AG04450 (cell line): Measurements from ENCODE around the gene BMS1. TPM values are rescaled to one million over a fixed set of nuclear protein-coding genes. Genes with fewer than 3 reads are reported as not detected.

ENCODE experiments used
- CTCF ChIA-PET: fragments of 300-600, 350-600 bp; formaldehyde crosslinking; extraction: SDS; loops from one replicate; lab custom pipeline; 2022; ENCODE audit warnings: antibody characterized with exemption, inconsistent platforms; lab: Charles Lee
- POLR2A ChIA-PET: fragments of 350-600 bp; formaldehyde crosslinking; extraction: SDS; loops from one replicate; lab custom pipeline; 2021; ENCODE audit warnings: antibody characterized with exemption, inconsistent platforms; lab: Yijun Ruan, JAX
- DNase-seq: peaks from one replicate; pipeline ENCODE4 v3.0.0-alpha.2; 2011; ENCODE audit warnings: low read depth, low spot score
- H3K27ac ChIP-seq: one replicate; pipeline ENCODE4 v1.5.1; 2012; ENCODE audit warnings: low read depth, low read length, control low read depth
- H3K27me3 ChIP-seq: one replicate; pipeline ENCODE4 v1.6.0; 2012; ENCODE audit warnings: low read length; ENCODE audit not compliant: control insufficient read depth, insufficient read depth
- H3K4me3 ChIP-seq: 2 replicates; pipeline ENCODE4 v1.5.1; 2011; ENCODE audit warnings: mild to moderate bottlenecking, low read depth, low read length, control low read depth
- H3K9me3 ChIP-seq: 2 replicates; pipeline ENCODE4 v1.5.1; 2012; ENCODE audit warnings: low read length; ENCODE audit not compliant: control insufficient read depth, insufficient read depth
- polyA plus RNA-seq: library from polyadenylated mRNA; depleted of rRNA; stranded (reverse); fragments of >200 nt; gene quantifications from 2 replicates; pipeline ENCODE4 v1.2.3, GENCODE V29; 2011
- TF ChIP-seq, protein P1 (sequence below): IDR thresholded peaks from 2 replicates; pipeline ENCODE4 v1.5.1; 2011; ENCODE audit warnings: low read depth, low read length, control low read depth, inconsistent platforms

Gene BMS1
- polyA plus RNA-seq, 1 experiment, result 7.4 TPM

DNA sequence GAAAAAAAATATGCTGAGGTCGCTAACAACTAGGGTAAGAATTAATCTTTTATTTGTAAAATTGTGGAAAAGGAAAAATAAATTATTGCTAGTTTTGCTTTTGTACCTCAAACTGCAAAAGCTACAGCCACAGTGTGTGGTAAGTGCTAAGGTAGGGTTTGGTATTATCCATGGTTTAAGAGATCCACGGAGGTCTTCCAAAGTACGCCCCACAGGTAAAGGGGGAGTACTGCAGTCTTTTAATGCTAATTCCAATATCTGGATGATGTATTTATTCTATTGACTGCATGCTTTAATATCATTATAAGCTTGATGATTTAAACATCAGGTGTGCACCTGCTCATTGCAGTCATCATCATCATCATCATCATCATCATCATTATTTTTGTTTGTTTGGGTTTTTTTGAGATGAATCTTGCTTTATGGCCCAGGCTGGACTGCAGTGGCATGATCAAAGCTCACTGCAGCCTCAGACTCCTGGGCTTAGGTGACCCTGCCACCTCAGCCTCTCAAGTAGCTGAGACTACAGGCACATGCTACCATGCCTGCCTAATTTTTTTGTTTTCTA is 38.4 kb upstream of the BMS1 start:
- H3K9me3 ChIP-seq, result no peaks in the 10 kb centered on the region; the same call in 1 of the 2 replicates
- no peak for DNase-seq
- ChIA-PET POLR2A (no interaction called here), CTCF (no interaction called here)
- TF ChIP-seq, protein P1, sequence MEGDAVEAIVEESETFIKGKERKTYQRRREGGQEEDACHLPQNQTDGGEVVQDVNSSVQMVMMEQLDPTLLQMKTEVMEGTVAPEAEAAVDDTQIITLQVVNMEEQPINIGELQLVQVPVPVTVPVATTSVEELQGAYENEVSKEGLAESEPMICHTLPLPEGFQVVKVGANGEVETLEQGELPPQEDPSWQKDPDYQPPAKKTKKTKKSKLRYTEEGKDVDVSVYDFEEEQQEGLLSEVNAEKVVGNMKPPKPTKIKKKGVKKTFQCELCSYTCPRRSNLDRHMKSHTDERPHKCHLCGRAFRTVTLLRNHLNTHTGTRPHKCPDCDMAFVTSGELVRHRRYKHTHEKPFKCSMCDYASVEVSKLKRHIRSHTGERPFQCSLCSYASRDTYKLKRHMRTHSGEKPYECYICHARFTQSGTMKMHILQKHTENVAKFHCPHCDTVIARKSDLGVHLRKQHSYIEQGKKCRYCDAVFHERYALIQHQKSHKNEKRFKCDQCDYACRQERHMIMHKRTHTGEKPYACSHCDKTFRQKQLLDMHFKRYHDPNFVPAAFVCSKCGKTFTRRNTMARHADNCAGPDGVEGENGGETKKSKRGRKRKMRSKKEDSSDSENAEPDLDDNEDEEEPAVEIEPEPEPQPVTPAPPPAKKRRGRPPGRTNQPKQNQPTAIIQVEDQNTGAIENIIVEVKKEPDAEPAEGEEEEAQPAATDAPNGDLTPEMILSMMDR, result no peak
- H3K27me3 ChIP-seq, result no peaks in the 10 kb centered on the region
- H3K27ac ChIP-seq, result no peak overlapping the region
- no peak overlapping the region for H3K4me3 ChIP-seq

DNA sequence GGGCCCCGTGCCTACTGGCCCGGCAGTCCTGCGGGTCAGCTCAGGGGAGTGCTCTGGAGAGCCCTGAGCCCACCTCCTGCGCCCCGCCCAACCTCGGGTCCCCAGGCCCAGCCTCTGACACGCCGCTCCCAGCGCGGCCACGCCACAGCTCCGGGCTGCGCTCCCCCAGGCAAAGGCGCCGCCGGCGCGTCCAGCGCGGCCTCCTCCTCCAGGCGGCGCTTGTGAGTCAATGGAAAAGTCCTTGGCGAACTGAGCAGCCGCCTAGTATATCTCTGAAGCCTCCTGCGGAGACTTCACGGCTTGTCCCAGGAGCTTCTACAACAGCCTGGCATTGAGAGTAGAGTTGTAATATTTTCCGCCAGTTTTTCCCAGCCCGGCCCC is 29.5 kb upstream of the BMS1 start:
- H3K27me3 ChIP-seq, result peaks cover 37% of the 10 kb centered on the region
- TF ChIP-seq, protein P1, result peak; percentile 82
- H3K9me3 ChIP-seq, result peaks cover 12% of the 10 kb centered on the region; the same call in 1 of the 2 replicates
- peak; percentile 16 for DNase-seq
- H3K4me3 ChIP-seq, result peak overlapping the region; percentile 37
- CTCF ChIA-PET, result interaction anchor here (0.5 to 2.4 kb wide), 9 partner anchors 9 to 352 kb away, joined by 3 to 15 read pairs (median 4); partner anchors contain the start of gene BMS1
- POLR2A ChIA-PET, result interaction anchor here (0.6 to 1.9 kb wide), 2 partner anchors 30 to 47 kb away, joined by 3 to 10 read pairs; partner anchors contain the start of gene BMS1
- no peak overlapping the region for H3K27ac ChIP-seq

DNA sequence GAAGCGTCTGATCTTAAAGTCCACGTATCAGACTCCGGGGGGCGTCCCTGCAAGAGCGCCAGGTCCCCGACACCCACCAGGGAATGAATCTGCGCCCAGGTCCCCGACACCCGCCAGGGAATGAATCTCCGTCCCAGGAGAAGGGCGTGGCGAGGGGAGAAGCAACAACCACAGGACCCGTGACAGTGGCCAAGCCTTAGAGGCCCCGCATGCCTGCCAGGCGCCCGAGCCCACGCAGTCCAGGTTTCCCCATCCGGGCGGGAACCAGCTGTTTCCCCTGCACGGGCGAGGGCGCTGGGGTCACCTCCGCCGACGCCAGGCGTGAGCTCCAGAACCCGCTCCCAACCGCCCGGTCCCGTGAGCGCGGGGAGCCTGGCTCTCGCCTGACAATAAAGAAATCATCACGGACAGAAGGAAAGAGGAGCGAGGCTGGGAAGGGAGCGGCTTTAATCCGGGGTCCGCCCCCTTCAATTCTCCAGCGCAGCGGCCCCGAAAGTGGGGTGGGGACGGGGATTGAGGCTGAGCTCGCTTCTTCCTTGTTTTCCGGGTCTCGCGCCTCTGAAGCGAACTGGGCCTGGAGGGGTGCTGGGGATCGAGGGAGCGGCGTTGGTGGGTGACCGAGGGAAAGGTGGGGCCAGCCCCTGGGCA is 29.0 kb upstream of the BMS1 start:
- POLR2A ChIA-PET, result interaction anchor here (0.6 to 1.9 kb wide), 2 partner anchors 29 to 47 kb away, joined by 3 to 10 read pairs; partner anchors contain the start of gene BMS1
- TF ChIP-seq, protein P1, result no peak

DNA sequence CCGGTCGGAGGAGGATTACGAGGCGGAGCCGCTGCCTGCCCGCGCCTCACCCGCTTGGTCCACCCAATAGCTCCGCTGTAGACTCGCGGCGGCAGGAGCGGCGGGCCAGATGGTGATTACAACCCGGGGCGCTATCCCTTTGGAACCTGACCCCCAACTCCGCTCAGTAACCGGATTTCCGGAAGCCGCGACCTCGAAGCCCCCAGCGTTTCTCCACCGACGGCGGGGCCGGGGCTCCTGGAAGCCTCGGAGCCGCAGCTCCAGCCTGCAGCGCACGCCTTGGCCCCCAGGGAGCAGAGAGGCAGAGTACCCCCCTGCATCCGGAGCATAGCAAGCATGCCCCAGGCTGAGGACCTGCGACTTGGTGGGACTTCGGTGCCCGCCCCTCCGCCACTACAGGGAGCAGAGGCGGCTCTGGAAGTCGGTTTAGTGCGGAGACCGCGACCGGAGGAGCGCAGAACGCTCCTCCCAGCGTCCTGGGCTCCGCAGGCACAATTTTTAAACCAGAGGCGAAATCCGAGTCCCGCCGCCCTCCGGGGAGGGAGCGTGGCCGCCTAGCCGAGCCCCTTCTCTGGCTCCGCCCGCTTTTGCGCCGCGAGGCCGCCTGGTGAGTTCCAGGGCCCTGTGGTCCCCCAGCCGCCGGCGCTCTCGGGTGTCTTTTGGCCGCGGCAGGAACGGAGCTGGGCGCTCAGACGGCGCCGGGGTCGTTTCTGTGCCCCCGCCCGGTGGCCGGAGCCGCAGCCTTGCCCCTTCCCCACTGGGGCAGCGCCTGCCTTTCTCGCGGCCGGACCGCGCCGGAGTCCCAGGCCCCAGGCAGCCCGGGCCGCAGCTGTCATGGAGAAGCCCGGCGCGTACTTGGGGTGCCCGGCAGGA is 28.2 kb upstream of the BMS1 start:
- TF ChIP-seq, protein P1, result 0 out of 2 replicates have a peak, but pooled peaks have one; percentile 3
- ChIA-PET CTCF (interaction anchor here (1.8 to 2.4 kb wide), 4 partner anchors 12 to 351 kb away, joined by 5 to 15 read pairs (median 10); partner anchors contain the start of gene BMS1), POLR2A (interaction anchor here (1.9 kb wide), 1 partner anchor 29 kb away, joined by 10 read pairs; the partner anchor contains the start of gene BMS1)
- peaks cover 12% of the 10 kb centered on the region; the same call in 1 of the 2 replicates for H3K9me3 ChIP-seq
- peaks cover 37% of the 10 kb centered on the region for H3K27me3 ChIP-seq
- H3K27ac ChIP-seq, result no peak overlapping the region
- H3K4me3 ChIP-seq, result peak overlapping the region; percentile 47
- DNase-seq, result no peak

More for the DNA sequence above, 29.0 kb upstream of the BMS1 start:
- CTCF ChIA-PET, result interaction anchor here (0.5 to 2.4 kb wide), 7 partner anchors 11 to 352 kb away, joined by 3 to 15 read pairs (median 5); partner anchors contain the start of gene BMS1
- DNase-seq, result no peak
- Histone ChIP-seq H3K27ac (no peak overlapping the region), H3K9me3 (peaks cover 12% of the 10 kb centered on the region; the same call in 1 of the 2 replicates), H3K4me3 (peak overlapping the region; percentile 47), H3K27me3 (peaks cover 37% of the 10 kb centered on the region)
